ENCODE data around the gene NAT16. TPM values are rescaled to one million over a fixed set of nuclear protein-coding genes. Genes with fewer than 3 reads are reported as not detected.
"Not testable (repeated sequence)": the region's sequence is repeated elsewhere in the genome, so short reads cannot be mapped to it uniquely, and the experiment has no call there.

The NAT16 gene
- total RNA-seq, 1 donor from 2014 or later: 1.2 TPM

DNA sequence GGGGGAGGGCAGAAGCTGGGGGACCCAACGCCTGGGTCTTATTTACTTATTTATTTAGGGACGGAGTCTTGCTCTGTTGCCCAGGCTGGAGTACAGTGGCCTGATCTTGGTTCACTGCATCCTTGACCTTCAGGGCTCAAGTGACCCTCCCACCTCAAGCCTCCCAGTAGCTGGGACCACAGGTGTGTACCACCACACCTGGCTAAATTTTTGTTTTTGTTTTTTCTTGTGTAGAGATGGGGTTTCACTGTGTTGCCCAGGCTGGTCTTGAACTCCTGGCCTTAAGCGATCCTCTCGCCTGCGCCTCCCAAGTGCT lies 22.5 kb upstream of the NAT16 start:
- no peak for DNase-seq (ENCODE audit: low spot score)

GRCh38 chr7:101201695-101202602 lies 21.9 kb upstream of the NAT16 start:
- DNase-seq (ENCODE audit: low spot score): no peak

- no peak for DNase-seq (ENCODE audit: low spot score)
These were observed 20.9 kb upstream of the NAT16 start, which contains the start of gene MOGAT3 for GRCh38 chr7:101200862-101201599. MOGAT3 (minus strand) TSS chr7:101201036; CDS start chr7:101200854, 182 bp downstream.

- no peak for DNase-seq (ENCODE audit: low spot score)
These were observed 20.4 kb upstream of the NAT16 start for GRCh38 chr7:101200504-101200861.

DNA sequence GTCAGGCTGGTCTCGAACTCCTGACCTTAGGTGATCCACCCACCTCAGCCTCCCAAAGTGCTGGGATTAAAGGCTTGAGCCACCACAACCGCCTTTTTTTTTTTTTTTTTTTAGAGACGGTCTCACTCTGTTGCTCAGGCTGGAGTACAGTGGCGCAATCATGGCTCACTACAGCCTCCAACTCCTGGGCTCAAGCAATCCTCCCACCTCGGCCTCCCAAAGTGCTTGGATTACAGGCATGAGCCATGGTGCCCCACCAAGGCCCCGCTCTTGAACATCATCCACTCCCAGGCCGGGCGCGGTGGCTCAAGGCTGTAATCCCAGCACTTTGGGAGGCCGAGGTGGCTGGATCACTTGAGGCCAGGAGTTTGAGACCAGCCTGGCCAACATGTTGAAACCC lies 19.4 kb upstream of the NAT16 start:
- DNase-seq (ENCODE audit: low spot score): not testable (repeated sequence)

- no peak for DNase-seq (ENCODE audit: low spot score)
These were observed 18.4 kb upstream of the NAT16 start for GRCh38 chr7:101198476-101198875.

DNA sequence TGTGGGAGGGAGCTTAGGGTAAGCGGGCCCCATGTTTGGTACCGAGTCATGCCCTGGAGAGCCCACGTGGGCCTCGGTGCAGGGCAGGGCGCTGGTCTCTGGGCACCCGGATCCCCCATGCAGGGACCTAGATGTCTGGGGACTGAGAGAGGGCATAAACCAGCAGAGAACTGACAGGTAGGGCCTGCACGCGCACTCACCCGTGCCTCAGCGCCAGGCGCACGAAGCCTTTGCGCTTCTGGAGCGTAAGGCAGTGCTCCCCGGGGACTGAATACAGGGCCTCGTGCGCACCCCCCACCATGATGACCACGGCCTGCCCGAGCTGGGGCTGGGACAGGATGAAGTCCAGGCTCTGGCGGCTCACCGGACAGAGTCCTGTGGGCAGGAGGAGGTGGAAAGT lies 17.9 kb upstream of the NAT16 start:
- no peak for DNase-seq (ENCODE audit: low spot score)

- DNase-seq (ENCODE audit: low spot score): no peak
These were observed 15.8 kb upstream of the NAT16 start for GRCh38 chr7:101195884-101196283.

DNA sequence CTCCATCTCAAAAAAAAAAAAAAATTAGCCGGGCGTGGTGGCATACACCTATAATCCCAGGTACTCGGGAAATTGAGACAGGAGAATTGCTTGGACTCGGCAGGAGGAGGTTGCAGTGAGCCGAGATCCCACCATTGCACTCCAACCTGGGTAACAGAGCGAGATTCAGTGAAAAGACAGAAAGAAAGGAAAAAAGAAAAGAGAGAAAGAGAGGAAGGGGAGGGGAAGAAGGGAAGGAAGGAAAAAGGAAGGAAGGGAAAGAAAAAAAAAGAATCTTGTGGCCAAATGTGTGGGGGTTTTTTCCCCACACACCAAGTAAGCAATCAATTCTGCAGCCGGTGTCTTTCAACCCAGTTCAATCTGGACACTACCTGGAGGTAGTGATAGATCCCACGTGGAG lies 9.0 kb upstream of the NAT16 start:
- DNase-seq (ENCODE audit: low spot score): no peak

GRCh38 chr7:101186844-101187428 lies 6.8 kb upstream of the NAT16 start:
- DNase-seq (ENCODE audit: low spot score): no peak

- no peak for DNase-seq (ENCODE audit: low spot score)
These were observed 6.1 kb upstream of the NAT16 start for GRCh38 chr7:101186194-101186593.

GRCh38 chr7:101185258-101185839 lies 5.3 kb upstream of the NAT16 start:
- DNase-seq (ENCODE audit: low spot score): no peak

- no peak for DNase-seq (ENCODE audit: low spot score)
These were observed 380 bp downstream of the NAT16 start for GRCh38 chr7:101179713-101180112.

GRCh38 chr7:101179117-101179516 lies 976 bp downstream of the NAT16 start:
- no peak for DNase-seq (ENCODE audit: low spot score)

DNA sequence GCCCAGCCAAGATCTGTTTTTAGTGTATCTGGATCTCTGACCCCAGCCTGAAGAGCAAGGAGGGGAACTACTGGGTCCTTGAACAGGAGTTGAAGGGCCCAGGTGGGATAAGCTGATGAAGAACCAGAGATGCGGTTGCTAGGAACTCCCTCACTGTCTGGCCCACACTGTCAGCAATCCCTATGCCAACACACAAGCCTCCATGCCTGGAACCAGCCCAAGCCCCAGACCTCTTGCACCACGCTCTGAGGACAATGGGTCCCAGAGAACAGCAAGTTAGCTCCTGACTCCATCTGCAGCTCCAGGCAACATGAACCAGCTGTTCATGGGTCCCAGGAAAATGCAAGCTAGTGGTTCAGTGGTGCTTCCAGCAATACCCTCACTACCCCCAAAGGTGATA lies 2.4 kb downstream of the NAT16 start:
- no peak for DNase-seq (ENCODE audit: low spot score)

DNA sequence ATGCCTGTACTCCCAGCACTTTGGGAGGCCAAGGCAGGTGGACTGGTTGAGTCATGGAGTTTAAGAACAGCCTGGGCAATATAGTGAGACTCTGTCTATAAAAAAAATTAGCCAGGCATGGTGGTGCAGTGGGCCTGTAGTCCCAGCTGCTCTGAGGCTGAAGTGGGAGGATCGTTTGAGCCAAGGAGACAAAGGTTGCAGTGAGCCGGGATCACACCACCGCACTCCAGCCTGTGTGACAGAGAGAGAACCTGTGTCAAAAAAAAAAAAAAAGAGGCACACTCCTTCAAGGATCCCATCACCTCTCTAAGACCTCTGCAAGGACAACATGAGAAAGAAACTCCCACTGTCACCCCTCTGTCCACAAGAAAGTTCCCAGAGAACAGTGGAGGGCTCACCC lies 4.4 kb downstream of the NAT16 start:
- no peak for DNase-seq (ENCODE audit: low spot score)

DNA sequence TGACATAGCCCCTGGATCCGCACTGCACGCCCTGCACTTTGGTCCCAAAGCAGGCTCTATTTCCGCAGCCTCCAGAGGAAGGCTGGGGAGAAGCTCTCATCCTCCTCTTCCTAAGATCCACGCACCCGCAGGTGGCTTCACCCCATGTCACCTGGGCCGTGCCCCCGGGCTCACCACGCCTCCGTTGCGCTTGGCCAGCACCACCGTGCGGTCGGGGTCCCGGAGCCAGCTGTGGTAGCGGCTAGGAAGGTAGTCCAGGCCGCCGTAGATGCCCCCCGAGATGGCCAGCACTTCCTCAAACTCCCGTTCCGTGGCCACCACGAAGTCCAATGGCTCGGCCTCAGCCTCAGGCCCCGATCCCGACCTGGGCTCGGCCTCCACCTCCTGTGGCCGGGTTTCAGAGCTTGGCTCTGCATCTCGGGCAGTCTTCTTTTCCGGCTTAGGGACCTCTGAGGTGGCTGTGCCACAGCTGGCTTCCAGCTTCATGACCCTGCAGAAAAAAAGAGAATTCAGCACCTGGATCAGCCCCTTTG lies 5.7 kb downstream of the NAT16 start:
- DNase-seq (ENCODE audit: low spot score): no peak

GRCh38 chr7:101173752-101174244 lies 6.3 kb downstream of the NAT16 start:
- no peak for DNase-seq (ENCODE audit: low spot score)

DNA sequence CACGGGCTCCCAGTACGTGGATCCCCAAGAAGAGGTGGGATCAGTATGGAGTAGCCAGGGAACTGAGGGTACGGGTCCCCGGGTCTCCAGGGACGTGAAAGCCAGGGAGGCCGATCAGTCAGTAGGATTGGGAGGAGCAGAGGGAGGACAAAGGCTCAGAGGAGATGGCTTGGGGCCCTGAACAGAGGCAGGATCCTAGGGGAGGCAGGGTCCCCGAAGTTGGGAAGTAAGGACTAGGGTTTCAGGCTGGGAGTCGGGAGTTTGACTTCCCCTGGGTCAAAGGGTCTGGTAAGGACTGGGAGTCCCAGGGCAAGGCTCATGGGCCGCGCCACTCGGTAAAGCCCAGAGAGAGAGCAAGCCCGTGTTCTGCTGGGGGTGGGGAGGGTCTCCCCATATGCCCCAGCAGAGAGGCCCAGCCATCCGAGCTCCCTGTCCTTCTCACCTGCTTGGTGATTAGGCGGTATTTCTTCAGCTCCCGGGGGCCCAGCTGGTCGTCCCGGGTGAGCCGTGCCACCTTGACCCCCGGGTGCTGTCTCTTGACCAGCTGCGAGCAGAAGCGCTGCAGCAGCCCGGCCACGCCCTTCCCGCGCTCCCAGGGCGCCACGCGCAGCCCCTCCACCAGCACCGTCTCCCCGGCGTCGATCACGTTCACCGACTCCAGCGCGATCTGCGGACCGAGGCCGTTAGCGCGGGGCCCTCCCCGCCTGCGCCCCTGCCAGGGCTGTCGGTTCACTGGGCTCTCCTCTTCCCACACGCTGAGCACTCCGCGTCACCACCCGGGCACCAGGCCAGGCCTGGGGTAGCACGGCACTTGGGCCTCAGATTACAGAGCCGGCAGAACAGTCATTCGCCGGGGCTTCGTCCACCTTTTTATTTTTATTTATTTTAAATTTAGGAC lies 7.0 kb downstream of the NAT16 start:
- peak; percentile 68 for DNase-seq (ENCODE audit: low spot score)

DNA sequence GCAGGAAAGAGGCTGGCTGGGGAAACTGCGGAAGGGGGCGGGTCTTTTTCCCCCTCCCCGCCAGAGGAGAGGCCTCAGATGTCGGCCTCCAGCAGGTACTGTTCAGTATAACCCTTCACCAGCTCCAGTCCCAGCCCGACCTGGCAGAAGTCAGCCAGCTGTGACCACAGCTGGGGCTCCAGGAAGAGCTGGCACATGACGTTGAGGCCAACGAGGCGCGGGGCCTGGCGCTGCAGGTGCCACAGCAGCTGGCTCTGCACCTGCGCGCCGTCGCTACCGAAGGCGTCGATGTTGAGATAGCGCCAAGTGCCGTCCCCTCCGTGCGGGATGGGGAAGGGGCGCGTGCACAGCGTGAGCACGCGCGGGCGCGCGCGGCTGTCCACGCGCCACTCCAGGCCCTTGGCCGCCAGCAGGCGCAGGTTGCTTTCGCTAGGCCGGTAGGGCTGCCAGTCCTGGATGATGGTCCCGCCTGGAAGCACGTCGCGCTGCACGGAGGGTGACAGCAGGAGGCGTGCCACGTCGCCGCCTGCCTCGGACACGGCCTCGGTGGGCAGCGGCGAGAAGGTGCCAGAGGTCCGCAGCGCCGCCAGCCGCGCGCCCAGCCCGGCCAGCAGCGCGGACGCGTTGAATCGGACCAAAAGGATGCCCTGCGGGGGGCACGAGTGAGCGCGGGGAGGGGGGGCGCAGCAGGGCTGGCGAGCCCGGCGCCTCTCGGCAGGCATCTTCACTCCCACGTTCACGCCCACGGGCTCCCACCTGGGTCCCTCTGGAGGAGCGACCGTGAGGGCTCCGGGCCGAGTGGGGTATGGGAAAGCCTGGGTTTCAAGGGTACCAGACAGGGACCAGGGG lies 7.9 kb downstream of the NAT16 start:
- DNase-seq (ENCODE audit: low spot score): no peak

Measured in umbilical cord (tissue), 2 donors.